Neuronal stem cell (in vitro differentiated cells): ENCODE results near the gene RAD51B.

ENCODE experiments used
- DNase-seq: peaks from one replicate; pipeline ENCODE4 v3.0.0-alpha.2; 2013; ENCODE audit warnings: low spot score
- H2AFZ ChIP-seq: one replicate; pipeline ENCODE4 v1.6.1; 2013; ENCODE audit warnings: mild to moderate bottlenecking, low read length, inconsistent platforms
- H2AK5ac ChIP-seq: 2 replicates; pipeline ENCODE4 v1.6.1; 2013; ENCODE audit warnings: low read depth, mild to moderate bottlenecking, inconsistent platforms, low read length, moderate library complexity, mixed read lengths
- H2BK120ac ChIP-seq: 2 replicates; pipeline ENCODE4 v1.6.1; 2013; ENCODE audit warnings: low read depth, mild to moderate bottlenecking, inconsistent platforms, low read length, moderate library complexity, mixed read lengths
- H2BK12ac ChIP-seq: one replicate; pipeline ENCODE4 v1.6.1; 2013; ENCODE audit warnings: low read length, inconsistent platforms
- H2BK15ac ChIP-seq: 2 replicates; pipeline ENCODE4 v1.6.1; 2013; ENCODE audit warnings: mild to moderate bottlenecking, low read length, inconsistent platforms, mixed read lengths
- H2BK5ac ChIP-seq: one replicate; pipeline ENCODE4 v1.6.1; 2013; ENCODE audit warnings: inconsistent platforms, mild to moderate bottlenecking, low read length, moderate library complexity
- H3K14ac ChIP-seq: one replicate; pipeline ENCODE4 v1.6.1; 2013; ENCODE audit warnings: low read length, inconsistent platforms
- H3K18ac ChIP-seq: 2 replicates; pipeline ENCODE4 v1.6.1; 2013; ENCODE audit warnings: low read length, inconsistent platforms
- H3K23ac ChIP-seq: 2 replicates; pipeline ENCODE4 v1.6.1; 2013; ENCODE audit warnings: low read depth, mild to moderate bottlenecking, mixed read lengths, low read length, inconsistent platforms; ENCODE audit not compliant: poor library complexity
- H3K27ac ChIP-seq: replicated peaks from 3 replicates; pipeline ENCODE4 v1.5.1; 2013; ENCODE audit warnings: low read length, inconsistent platforms
- H3K27me3 ChIP-seq, 3 experiments: 2 replicates each; pipeline ENCODE4 v1.6.1; 2013; ENCODE audit warnings: low read length in 3 of 3, mild to moderate bottlenecking in 2 of 3, inconsistent platforms in 1 of 3, low read depth in 1 of 3, mixed read lengths in 1 of 3, moderate library complexity in 1 of 3; ENCODE audit not compliant: control insufficient read depth in 3 of 3, insufficient read depth in 3 of 3
- H3K36me3 ChIP-seq, 2 donors: replicated peaks in 1 of 2; 2 replicates each; pipeline ENCODE4 v1.6.1; 2013; ENCODE audit warnings: low read length in 2 of 2; ENCODE audit not compliant: control insufficient read depth in 2 of 2, insufficient read depth in 2 of 2
- H3K4ac ChIP-seq: 2 replicates; pipeline ENCODE4 v1.6.1; 2013; ENCODE audit warnings: inconsistent platforms, mild to moderate bottlenecking, low read length, moderate library complexity
- H3K4me1 ChIP-seq, 2 donors: 1 replicate in 1 of 2; 2 replicates in 1 of 2; pipeline ENCODE4 v1.6.1; 2013; ENCODE audit warnings: low read length in 2 of 2, low read depth in 1 of 2; ENCODE audit not compliant: control insufficient read depth in 2 of 2, insufficient read depth in 1 of 2
- H3K4me2 ChIP-seq: one replicate; pipeline ENCODE4 v1.6.1; 2013; ENCODE audit warnings: mild to moderate bottlenecking, low read length, inconsistent platforms; ENCODE audit not compliant: insufficient read depth, poor library complexity, severe bottlenecking
- H3K4me3 ChIP-seq, 2 donors: 2 replicates each; pipeline ENCODE4 v1.5.1; 2013; ENCODE audit warnings: low read length in 2 of 2, mild to moderate bottlenecking in 2 of 2, inconsistent platforms in 1 of 2, moderate library complexity in 1 of 2
- H3K79me1 ChIP-seq: one replicate; pipeline ENCODE4 v1.6.1; 2013; ENCODE audit warnings: low read depth, mild to moderate bottlenecking, inconsistent platforms, low read length, moderate library complexity
- H3K9ac ChIP-seq: one replicate; pipeline ENCODE4 v1.6.1; 2013; ENCODE audit warnings: mild to moderate bottlenecking, low read depth, low read length, inconsistent platforms; ENCODE audit not compliant: poor library complexity
- H3K9me3 ChIP-seq, 2 donors: replicated peaks in 1 of 2; 2 replicates each; pipeline versions ENCODE3 to v1.6.1; 2013; ENCODE audit warnings: low read length in 2 of 2, mild to moderate bottlenecking in 2 of 2, inconsistent platforms in 1 of 2, low read depth in 1 of 2, mixed read lengths in 1 of 2, moderate library complexity in 1 of 2; ENCODE audit not compliant: control insufficient read depth in 2 of 2, insufficient read depth in 1 of 2
- H4K8ac ChIP-seq: one replicate; pipeline ENCODE4 v1.6.1; 2013; ENCODE audit warnings: low read depth, mild to moderate bottlenecking, inconsistent platforms, low read length, moderate library complexity
- H4K91ac ChIP-seq: one replicate; pipeline ENCODE4 v1.6.1; 2013; ENCODE audit warnings: low read length, low read depth, mild to moderate bottlenecking, inconsistent platforms; ENCODE audit not compliant: poor library complexity
- WGBS, 2 donors: extraction: QIAGEN DNeasy Blood & Tissue Kit; methylation state at CpG; one replicate each; pipeline ENCODE4 v1.1.7; 2013; ENCODE audit warnings: missing lambda C conversion rate in 2 of 2, mixed read lengths in 1 of 2; ENCODE audit not compliant: insufficient read length in 2 of 2, insufficient replicate concordance in 1 of 2; ENCODE audit errors: extremely low coverage in 2 of 2; 5-methylcytosine and 5-hydroxymethylcytosine counted together

RAD51B gene

DNA sequence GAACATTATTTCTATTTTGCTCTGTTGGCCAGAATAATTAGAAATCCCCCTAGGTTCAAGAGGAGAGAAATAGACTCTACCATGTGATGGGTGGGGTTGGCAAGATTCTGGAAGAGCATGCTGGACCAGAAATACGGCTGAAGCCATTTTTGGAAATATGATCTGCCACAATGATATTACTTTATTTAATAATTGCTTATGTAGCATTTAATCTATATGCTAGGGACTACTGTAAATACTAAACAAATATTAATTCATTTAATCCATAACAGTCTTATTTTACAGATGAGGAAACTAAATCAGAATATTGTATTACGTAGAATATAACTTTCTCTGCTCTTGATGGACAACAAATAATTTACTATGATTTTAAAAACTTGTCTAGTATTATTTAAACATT is 193.7 kb downstream of the RAD51B start:
- H3K23ac ChIP-seq: no peak overlapping the region

DNA sequence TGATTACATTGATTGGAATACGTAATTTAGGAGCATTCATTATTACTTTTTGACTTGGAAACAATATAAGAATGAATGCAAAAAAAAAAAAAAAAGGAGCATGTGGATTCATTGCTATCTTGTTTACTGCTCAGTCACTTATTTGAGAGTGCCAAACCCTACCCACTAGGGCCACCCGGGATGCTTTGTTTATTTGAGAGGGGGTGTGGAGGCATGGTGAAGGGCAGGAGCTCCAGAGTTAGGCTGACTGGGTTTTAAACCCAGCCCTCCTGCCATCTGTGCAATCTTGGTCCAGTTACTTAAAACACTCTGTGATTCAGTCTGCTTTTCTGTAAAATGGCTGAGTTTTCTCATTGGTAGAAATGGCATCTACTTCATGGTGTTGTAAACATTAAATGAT is 195.2 kb downstream of the RAD51B start:
- Histone ChIP-seq H3K36me3 (no peaks in the 10 kb centered on the region), H3K27ac (no peak overlapping the region), H3K79me1 (no peaks in the 10 kb centered on the region), H3K14ac (no peak overlapping the region), H3K9me3 (no peaks in the 10 kb centered on the region), H2BK15ac (no peak overlapping the region), H2BK120ac (no peak overlapping the region), H4K8ac (no peak overlapping the region), H2AK5ac (no peak overlapping the region), H3K4me2 (no peak overlapping the region), H2BK5ac (no peak overlapping the region), H3K4me1 (no peaks in the 10 kb centered on the region), H3K9ac (no peak overlapping the region), H2AFZ (no peak overlapping the region), H4K91ac (no peak overlapping the region), H2BK12ac (no peak overlapping the region), H3K27me3 (no peaks in the 10 kb centered on the region), H3K23ac (no peak overlapping the region), H3K4me3 (no peak overlapping the region), H3K4ac (no peak overlapping the region), H3K18ac (no peak overlapping the region)
- WGBS, 2 donors: no CpG with 5 or more reads among the region's 2 CpGs
- DNase-seq: no peak

More for the DNA sequence above, 193.7 kb downstream of the RAD51B start:
- H3K9ac ChIP-seq: no peak overlapping the region
- H3K27me3 ChIP-seq: no peaks in the 10 kb centered on the region
- no peak overlapping the region for H4K91ac ChIP-seq
- DNase-seq: no peak
- H2BK12ac ChIP-seq: no peak overlapping the region
- H3K4ac ChIP-seq: no peak overlapping the region
- H2AFZ ChIP-seq: no peak overlapping the region
- H2BK5ac ChIP-seq: no peak overlapping the region
- H2AK5ac ChIP-seq: no peak overlapping the region
- no peaks in the 10 kb centered on the region for H3K4me1 ChIP-seq
- no peaks in the 10 kb centered on the region for H3K36me3 ChIP-seq
- no peak overlapping the region for H3K4me2 ChIP-seq
- no peak overlapping the region for H3K27ac ChIP-seq
- no CpG with 5 or more reads among the region's 2 CpGs for whole genome bisulfite sequencing, 2 donors
- H3K9me3 ChIP-seq: no peaks in the 10 kb centered on the region
- H3K79me1 ChIP-seq: no peaks in the 10 kb centered on the region
- H3K14ac ChIP-seq: no peak overlapping the region
- no peak overlapping the region for H3K4me3 ChIP-seq
- H2BK120ac ChIP-seq: no peak overlapping the region
- no peak overlapping the region for H3K18ac ChIP-seq
- no peak overlapping the region for H2BK15ac ChIP-seq
- no peak overlapping the region for H4K8ac ChIP-seq

DNA sequence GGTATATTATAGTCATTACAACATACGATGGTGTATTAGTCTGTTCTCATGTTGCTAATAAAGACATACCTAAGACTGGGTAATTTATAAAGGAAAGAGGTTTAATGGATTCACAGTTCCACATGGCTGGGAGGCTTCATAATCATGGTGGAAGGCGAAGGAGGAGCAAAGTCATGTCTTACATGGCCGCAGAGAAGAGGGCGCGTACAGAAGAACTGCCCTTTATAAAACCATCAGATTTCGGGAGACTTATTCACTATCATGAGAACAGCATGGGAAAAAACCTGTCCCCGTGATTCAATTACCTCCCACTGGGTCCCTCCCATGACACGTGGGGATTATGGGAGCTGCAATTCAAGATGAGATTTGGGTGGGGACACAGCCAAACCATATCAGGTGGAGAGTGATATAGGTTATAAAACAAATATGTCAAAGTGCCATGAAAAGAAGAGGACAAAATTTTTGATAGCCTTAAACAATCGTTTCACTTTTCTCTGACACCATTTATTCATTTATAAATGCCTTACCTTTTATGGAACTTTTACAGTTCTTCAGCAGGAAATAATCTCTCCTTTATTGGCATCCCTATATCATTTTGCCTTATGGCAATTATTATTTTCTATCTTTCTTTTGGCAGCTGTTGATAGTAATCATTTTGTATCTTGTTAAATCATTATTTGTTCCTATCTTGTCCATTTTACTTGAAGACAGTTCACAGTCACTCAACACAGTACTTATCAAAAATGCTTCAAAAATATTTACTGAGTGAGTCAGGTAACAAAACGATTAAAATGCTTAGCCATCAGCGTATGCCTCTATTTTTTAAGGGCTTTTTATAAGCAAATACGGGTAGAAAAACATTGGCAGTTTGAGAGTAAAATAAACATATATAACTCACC is 196.0 kb downstream of the RAD51B start:
- Histone ChIP-seq H3K9ac (no peak overlapping the region), H3K4me3 (no peak overlapping the region), H3K4me2 (no peak overlapping the region), H2AFZ (no peak overlapping the region), H2AK5ac (no peak overlapping the region), H3K27ac (no peak overlapping the region), H3K4ac (no peak overlapping the region), H2BK120ac (no peak overlapping the region), H3K23ac (no peak overlapping the region), H3K27me3 (no peaks in the 10 kb centered on the region), H2BK12ac (no peak overlapping the region), H4K91ac (no peak overlapping the region), H3K18ac (no peak overlapping the region), H3K36me3 (no peaks in the 10 kb centered on the region), H2BK5ac (no peak overlapping the region), H2BK15ac (no peak overlapping the region), H3K14ac (no peak overlapping the region), H3K9me3 (no peaks in the 10 kb centered on the region), H3K4me1 (no peaks in the 10 kb centered on the region), H4K8ac (no peak overlapping the region), H3K79me1 (no peaks in the 10 kb centered on the region)
- WGBS, 2 donors: no CpG with 5 or more reads among the region's 12 CpGs
- no peak for DNase-seq

DNA sequence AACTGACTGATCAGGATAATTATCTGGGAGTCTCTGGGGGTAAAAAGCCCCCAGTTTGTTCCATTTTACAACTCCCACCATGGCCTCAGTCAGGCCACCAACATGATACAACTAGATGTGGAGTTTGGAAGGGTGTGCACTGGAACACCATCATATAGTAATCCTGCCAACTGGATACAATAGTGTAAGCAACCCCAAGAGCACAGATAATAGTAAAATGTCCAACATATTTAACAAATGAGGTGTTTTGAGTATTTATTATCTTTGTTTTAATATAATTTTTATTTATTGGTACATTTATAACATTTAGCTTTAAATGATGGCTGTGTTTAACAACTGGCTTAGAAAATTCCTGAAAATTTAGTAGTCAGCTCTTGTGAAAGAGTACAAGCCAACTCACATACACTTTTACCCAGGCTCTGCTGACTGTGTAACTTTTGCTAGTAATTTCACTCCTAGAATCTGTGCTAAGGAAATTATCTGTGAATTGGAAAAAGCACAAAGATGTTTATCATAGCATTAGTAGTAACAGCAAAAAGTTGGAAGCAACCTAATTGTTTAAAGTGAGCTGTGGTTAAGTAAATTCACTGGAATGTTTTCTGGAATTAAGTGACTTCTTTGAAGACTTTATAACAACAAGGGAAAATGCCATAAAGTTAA is 196.8 kb downstream of the RAD51B start:
- no peak overlapping the region for H3K23ac ChIP-seq
- no peaks in the 10 kb centered on the region for H3K4me1 ChIP-seq
- H3K14ac ChIP-seq: no peak overlapping the region

More for the DNA sequence above, 196.8 kb downstream of the RAD51B start:
- H3K4me2 ChIP-seq: no peak overlapping the region
- no peak overlapping the region for H2BK15ac ChIP-seq
- no peak overlapping the region for H3K4me3 ChIP-seq
- no peak overlapping the region for H2AK5ac ChIP-seq
- no peak overlapping the region for H4K8ac ChIP-seq
- H3K9me3 ChIP-seq: no peaks in the 10 kb centered on the region
- no peak overlapping the region for H3K4ac ChIP-seq
- no peak for DNase-seq
- no peaks in the 10 kb centered on the region for H3K79me1 ChIP-seq
- no peak overlapping the region for H2BK120ac ChIP-seq
- H4K91ac ChIP-seq: no peak overlapping the region
- no peak overlapping the region for H3K27ac ChIP-seq
- no peaks in the 10 kb centered on the region for H3K36me3 ChIP-seq
- H2AFZ ChIP-seq: no peak overlapping the region
- no peak overlapping the region for H2BK12ac ChIP-seq
- no peak overlapping the region for H2BK5ac ChIP-seq
- H3K27me3 ChIP-seq: no peaks in the 10 kb centered on the region
- no peak overlapping the region for H3K9ac ChIP-seq
- H3K18ac ChIP-seq: no peak overlapping the region
